GM21737 (cell line): ENCODE measurements around the gene SSC4D.
A peak's percentile ranks its signal among the peaks of the same experiment; 100 is the strongest.
"Not testable (repeated sequence)": the region's sequence is repeated elsewhere in the genome, so short reads cannot be mapped to it uniquely, and the experiment has no call there.

Experiments
- ATAC-seq: cut with Tn5 transposase; IDR thresholded peaks from one replicate; pipeline ENCODE4 v1.9.1; 2021; ENCODE audit warnings: mild to moderate bottlenecking, moderate library complexity; ENCODE audit not compliant: unreplicated experiment

Gene SSC4D

DNA sequence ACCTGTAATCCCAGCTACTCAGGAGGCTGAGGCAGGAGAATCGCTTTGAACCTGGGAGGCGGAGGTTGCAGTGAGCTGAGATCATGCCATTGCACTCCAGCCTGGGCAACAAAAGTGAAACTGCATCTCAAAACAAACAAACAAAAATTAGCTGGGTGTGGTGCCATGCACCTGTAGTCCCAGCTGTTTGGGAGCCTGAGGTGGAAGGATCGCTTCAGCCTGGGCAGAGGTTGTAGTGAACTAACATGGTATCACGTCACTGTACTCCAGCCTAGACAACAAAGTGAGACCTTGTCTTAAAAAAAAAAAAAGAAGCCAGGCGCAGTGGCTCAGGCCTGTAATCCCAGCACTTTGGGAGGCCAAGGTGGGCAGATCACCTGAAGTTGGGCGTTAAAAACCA is 21.7 kb downstream of the SSC4D start:
- not testable (repeated sequence) for ATAC-seq

DNA sequence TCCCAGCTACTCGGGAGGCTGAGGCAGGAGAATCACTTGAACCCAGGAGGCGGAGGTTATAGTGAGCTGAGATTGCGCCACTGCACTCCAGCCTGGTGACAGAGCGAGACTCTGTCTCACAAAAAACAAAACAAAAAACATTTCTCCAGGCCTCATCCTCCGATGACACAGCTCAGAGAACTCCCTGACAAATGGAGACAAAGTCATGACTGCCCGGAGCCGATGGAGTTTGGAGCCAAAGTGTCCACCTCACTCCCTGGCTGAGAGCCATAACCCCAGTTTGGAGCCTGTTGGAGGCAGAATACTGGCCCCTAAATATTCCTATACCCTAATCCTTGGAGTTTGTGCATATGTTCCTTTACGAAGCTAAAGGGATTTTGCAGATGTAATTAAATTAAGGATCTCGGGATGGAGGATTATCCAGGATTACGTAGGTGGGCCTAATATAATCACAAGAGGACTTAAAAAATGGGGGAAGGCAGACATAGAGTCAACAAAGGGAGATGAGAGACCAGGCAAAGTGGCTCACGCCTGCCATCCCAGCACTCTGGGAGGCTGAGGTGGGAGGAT is 22.7 kb downstream of the SSC4D start:
- no peak for ATAC-seq

DNA sequence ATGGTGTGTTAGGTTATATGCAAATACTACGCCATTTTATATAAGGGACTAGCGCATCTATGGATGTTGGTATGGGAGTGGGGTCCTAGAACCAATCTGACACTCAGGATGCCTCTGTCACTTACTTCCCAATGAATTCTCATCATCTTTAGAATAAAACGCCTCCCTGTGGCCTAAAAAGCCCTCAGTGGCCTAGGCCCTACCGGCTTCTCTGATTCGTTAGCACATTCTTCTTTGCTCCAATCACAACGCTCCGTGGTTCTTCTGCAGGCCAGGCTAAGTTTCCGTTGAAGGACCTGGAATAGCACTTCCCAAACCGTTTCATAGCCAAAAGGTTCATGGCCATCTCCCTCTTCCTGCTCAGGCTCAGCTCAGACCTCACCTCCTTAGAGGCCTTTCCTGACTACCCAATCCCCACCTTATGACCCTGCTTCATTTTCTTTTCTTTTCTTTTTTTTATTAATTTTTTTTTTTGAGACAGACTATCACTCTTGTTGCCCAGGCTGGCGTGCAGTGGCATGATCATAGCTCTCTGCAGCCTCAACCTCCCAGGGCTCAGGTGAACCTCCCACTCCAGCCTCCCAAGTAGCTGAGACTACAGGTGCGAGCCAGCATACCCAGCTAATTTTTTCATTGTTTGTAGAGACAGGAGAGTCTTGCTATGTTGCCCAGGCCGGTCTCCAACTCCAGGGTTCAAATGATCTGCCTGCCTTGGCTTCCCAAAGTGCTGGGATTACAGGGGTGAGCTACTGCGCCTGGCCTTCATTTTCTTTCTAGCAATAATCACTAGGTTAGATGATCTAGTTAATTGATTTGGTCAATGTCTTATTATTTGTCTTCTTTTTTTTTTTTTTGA is 26.2 kb downstream of the SSC4D start:
- no peak for ATAC-seq

DNA sequence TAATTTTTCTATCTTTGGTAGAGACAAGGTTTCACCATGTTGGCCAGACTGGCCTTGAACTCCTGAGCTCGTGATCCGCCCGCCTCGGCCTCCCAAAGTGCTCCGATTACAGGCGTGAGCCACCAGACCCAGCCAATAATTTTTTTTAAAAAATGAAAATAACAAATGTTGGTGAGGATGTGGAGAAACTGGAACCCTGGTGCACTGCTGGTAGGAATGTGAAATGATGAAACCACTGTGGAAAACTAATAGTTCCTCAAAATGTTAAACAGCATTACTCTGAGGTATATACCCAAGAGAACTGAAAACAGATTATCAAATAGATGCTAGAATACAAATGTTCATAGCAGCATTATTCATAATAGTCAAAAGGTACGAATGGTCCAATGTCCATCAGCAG is 27.7 kb downstream of the SSC4D start:
- ATAC-seq: no peak

DNA sequence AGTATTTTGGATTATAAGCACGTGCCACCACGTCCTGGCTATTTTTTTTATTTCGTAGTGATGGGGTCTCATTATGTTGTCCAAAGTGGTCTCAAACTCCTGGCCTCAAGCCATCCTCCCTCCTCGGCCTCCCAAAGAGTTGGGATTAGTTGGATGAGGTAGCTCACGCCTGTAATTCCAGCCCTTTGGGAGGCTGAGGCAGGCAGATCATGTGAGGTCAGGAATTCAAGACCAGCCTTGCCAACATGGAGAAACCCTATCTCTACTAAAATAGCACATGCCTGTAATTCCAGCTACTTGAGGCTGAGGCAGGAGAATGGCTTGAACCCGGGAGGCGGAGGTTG is 28.9 kb downstream of the SSC4D start:
- no peak for ATAC-seq

DNA sequence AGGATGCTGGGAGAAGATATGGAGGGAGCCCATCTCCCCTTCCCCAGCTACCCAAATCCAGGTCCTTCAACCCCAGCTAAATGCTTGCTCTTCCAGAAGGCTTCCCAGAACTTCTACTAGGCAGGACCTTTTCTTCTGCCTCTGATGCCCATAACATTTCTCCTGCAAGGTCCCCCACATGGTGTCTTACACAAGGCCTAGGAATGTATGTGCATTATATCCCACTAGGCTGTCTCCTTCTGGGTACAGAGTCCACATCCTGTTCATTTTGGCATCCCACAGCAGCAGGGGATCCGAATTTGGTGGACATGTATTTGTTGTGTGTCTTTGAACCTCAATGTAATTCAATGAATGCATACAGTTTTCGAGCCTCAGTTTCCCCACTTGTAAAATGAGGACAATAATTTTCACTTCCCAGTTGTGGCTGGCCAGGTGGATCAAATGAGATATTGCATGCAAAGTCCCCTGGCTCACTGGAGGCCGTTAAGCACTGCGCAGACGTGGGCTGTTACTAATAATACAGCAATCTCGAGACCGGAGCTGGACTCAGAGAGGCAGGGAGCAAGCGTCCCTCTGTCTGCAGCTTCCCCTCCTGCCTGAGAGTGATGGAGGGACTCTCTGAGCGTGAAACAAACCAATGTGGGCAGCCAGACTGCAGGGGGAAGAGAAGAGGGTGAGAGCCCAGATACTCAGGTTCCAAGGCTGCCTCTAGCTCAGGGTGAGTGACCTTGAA is 32.1 kb downstream of the SSC4D start:
- no peak for ATAC-seq

DNA sequence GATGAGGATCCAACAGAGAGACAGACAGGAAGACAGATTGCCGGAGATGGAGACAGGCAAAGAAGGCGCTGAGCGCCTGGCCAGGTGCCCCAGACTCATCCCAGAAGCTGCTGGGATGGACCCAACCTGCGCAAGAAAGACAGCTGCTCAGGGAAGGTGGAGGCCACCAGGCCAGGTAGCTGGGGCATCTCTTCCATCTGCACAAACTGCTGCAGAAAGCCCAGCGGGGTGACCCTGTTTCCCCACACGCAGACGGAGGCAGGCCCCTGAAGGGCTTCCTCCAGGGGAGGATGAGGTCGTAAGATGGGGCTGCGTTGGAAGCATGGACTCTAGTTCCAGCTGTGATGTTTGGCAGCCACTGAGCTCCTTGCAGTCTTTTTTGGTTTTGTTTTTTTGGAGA is 34.2 kb downstream of the SSC4D start:
- ATAC-seq: no peak

DNA sequence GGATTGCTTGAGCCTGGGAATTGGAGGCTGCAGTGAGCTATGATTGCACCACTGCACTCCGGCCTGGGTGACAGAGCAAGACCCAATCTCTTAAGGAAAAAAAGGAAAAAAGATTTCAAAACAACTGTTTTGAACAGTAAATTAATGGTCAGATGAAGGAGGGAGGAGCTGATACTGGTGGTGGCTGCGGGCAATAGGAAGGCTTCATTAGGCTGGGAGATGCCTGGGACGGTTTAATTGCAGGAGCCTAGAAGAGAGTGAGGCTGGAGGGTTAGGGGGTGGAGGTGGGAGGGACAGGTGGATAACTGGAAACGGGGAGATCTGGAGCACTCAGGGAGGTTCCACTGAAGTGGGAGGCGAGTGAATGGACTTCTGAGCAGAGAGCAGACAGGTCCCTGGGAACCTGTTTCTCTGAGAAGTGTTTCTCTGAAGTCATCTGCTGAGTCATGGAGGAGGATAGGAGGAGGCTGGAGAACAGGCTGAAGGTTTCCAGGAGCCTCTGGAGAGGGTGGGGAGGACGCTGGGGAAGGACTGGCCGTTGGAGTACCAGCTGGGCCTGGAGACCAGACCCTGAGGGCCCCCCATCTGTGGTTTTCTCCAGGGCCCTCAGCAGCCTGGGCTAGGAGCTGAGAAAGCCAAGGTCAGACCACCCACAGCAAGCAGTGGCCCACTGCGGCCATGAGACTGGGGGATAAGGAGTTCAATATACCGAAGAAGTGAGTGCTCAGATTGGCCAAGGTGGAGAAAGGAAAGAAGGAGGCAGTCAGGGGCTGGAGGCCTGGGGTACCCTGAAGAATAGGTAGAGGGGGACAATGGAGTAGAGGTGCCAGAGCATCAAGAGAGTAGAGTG is 36.3 kb downstream of the SSC4D start:
- no peak for ATAC-seq

DNA sequence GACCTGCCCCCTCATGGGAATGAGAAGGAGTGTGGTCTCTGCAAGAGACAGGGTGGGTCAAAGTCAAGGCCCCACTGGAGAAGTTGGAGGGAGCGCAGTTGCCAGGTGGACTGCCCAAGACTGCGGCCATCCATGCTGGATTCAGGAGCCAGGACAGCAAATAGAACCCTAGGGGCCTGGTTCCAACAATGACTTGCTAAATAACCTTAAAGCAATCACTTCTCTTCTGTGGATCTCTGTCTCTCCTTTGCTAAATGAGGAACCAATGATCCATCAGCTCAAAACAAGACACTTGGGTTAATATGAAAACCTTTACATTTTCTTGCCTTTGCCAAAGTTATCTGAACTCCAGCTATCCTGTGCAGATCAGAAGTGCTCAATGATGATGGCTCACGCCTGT is 38.1 kb downstream of the SSC4D start:
- ATAC-seq: no peak

DNA sequence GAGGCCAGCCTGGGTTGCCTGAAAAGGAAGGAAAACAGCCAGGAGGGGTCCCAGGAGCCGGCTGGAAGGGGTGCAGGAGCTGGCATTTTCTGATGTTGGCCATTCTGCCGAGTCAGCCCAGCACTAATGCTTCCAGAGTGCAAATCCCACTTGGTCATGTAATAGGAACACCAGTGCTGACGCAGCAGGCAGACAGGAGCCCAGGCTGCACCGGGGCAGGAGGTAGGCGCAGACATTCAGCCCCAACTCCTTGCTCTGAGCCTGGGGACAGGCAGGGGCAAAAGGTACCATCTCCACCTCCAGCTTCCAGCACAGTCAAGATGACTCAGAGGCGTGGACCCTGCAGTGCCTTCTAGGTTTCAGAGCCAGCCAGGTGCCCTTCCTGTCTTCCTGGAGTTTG is 40.5 kb downstream of the SSC4D start:
- no peak for ATAC-seq

DNA sequence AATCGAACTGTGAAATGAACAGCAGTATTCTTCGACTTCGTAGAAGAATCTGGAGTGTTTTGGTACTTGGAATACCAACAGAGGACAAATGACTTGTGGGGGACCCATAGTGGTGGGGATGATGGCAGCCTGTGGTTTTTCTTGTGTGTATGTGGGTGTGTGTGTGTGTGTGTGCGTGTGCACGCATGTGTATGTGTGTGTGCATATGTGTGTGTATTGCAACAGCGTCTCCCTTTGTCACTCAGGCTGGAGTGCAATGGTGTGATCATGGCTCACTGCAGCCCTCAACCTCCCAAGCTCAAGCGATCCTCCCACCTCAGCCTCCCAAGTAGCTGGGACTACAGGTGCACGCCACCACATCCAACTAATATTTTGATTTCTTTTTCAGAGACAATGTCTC is 41.3 kb downstream of the SSC4D start:
- no peak for ATAC-seq

DNA sequence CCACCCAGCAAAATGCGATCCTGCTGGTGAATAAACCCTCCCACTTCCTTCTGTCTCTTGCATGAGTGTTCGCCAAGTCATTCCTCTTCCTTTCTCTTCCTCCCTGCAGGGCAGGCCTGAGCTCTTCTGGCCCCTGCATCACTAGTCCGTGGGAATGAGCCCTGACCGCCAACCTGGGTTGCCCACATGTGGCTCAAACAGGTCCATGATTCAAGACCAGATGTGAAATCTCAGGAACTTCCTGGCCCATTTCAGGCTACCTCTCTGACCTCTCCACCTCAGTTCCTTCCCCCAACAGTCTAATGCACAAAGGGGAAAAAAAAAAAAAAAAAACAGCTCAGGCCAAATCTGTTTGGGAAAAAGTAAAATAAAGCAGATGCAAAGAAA is 45.3 kb downstream of the SSC4D start:
- ATAC-seq: no peak

DNA sequence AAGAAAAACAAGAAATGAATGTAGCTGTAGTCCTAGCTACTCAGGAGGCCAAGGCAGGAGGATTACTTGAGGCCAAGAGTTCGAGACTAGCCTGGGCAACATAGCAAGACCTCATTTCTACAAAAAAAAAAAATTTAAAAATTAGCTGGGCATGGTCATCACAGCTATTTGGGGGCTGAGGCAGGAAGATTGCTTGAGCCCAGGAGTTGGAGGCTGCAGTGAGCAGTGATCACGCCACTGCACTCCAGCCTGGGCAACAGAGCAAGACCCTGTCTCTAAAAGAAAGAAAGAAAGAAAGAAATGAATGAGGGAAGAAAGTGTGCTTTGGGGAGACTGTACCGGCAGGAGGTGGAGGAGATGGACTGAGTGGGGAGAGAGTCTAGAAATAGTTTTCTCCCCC is 45.7 kb downstream of the SSC4D start:
- not testable (repeated sequence) for ATAC-seq

DNA sequence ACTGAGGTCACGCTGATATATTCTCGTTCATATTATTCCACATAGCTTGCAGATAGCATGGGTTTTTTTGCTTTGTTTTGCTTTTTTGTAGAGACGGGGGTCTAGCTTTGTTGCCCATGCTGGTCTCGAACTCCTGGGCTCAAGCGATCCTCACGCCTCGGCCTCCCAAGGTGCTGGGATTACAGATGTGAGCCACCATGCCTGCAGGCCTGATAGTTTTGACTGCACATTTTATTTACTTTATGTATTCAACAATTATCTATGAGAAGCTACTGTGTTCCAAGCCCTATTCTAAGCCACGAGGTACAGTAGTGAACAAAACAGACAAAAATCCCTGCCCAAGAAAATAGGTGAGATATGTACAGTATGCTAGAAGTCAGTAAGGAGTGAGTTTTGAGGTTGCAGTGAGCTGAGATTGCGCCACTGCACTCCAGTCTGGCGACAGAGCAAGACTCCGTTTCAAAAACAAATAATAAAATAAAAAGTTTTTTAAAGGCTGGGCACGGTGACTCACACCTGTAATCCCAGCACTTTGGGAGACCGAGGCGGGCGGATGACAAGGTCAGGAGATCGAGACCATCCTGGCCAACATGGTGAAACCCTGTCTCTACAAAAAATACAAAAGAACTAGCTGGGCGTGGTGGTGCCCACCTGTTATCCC is 49.4 kb downstream of the SSC4D start:
- no peak for ATAC-seq

DNA sequence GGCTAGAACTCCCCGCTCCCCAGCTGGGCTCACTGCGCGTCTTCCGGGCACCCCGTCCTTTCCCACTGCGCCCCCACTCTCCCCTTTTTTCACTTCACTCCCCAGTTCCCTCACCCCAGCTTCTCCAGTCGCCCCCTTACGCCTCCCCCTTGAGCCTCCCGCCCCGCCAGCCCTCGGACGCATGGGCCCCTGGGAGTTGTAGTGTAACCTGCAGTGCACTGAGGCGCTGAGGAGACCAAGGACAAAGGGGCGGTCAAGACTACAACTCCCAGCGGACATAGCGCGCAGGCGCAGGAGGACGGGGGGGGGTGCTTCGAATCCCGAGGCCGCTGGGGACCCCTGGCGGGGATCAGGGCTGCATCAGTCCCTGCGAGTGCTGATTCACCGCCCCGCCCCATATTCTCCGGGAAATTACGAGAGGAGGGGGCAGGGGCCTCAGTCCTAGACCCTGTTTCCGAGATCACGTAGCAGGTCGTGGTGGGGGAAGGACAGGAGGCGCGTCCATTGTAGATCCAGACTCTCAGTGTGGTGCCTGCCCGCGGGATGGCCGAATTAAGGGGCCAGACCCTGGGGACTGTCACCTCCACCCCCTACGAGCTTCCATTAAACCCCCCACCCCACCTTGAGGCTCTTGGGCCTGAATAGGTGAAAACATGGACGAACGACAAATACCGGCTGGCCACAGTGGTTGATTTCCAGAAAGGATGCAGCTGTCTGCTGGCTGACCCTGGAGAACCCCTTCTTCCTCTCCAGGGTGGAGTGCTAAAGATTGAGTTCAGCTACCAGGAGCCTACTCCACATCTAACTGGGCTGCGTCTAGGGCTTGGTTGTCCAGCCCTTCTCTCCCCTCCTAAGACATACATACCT is 50.2 kb downstream of the SSC4D start:
- ATAC-seq: peak; percentile 83

DNA sequence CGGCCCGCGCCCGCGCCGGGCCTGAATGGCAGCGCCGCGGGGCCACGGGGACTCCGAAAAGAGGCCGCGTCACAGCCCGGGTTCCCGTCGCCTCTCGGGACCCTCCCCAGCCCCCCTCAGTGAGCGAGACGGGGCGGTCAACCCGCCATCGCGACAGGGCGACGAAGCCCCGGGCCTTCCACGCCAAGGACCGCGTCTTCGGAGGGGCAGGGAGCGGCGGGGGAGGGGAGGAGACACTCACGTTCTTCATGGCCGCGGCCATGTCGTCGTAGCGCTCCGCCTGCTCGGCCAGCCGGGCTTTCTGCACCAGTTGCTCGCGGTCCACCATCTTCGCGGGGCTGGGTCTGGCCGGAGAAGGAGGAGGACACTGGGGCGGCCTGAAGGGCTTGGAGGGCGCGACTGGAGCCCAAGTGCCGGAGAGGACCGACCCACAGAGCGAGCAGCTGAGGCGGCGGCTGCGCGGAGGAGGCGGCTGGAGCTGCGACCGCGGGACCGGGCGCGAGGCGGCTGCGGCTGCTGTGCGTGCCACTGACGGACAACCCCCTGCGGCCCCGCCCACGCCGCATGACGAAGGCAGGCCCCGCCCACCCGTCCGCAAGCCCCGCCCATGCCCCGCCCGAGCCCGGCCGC is 50.9 kb downstream of the SSC4D start, which contains the start of gene YWHAG:
Gene YWHAG (minus strand): TSS at position 511 of the 630 bp plus-strand sequence. CDS start 183 bp downstream, at position 328.
- ATAC-seq: peak; percentile 75

DNA sequence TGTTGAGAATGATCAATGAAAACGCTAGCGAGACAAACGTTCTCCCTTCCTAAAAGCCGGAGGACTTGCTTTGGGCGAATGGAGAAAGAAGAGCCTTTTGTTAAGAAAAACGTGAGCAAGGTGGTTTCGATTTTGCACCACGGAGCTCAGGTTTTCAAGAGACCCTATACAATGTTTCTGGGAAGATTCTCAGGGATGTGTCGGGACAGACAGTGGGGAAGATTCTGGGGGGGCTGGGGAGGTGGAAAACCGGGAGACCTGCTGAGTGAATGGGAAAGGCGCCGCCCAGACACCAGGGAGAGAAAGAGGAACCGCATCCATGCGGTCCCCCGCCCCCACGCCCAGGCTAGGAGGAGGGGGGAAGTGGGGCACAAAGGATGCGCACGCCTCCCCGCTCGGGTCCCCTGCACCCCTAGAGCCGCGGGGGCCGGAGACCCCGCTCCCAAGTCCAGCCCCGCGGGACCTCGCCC is 51.5 kb downstream of the SSC4D start:
- ATAC-seq: peak; percentile 27

DNA sequence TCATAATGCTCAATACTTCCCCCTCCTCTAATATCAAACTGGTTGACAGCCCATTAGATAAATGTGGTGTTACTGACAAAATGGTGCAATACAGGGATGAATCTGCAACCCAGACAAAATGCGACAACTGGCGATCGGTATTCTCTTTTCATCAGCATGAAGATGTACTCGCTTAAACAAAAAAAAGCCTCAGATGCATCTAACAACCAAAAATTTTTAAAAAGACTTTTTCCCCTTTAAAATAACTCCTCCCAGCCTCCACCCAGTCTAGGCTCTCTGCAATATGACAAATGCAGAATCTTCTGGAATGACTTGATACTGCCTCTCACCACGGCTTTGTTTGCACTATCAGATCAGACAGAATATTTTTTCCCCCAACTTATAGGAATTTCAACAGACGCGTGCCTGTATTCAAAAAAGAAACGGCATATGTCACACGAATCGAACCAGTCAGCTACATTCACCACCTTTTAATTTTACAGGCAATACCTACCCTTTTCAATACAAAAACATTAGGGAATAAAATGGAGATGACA is 52.0 kb downstream of the SSC4D start:
- ATAC-seq: no peak

DNA sequence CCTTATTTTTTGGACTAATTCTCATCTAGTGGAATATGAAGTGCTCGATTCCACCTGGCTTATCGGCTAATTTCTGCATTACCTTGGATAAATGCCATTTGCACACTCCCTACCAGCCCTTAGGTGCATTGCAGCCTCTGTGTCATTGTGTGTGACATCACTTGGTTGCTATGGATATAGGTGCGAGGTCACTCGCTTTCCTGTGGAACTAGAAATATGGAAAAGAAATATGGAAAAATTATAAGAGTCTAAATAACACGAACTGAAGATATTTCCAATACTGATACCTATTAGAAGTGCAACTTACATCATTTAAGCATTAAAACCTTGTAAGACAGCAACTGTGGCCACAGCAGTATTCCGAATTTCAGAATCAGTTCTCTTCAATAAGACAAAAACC is 52.7 kb downstream of the SSC4D start:
- no peak for ATAC-seq
